CD4-positive, alpha-beta T cell treated with Interleukin-17A for 4 hours (primary cell): Measurements from ENCODE around the gene MROH8.
"Not testable (repeated sequence)": the region's sequence is repeated elsewhere in the genome, so short reads cannot be mapped to it uniquely, and the experiment has no call there.

ENCODE experiments used
- DNase-seq: peaks from one replicate; pipeline ENCODE4 v3.0.0-alpha.2; 2020; ENCODE audit warnings: mixed read lengths

Gene MROH8

GRCh38 chr20:37077009-37077408 lies 102.3 kb downstream of the MROH8 start:
- no peak for DNase-seq

GRCh38 chr20:37075932-37076685 lies 103.2 kb downstream of the MROH8 start:
- no peak for DNase-seq

- DNase-seq: no peak
These were observed 106.8 kb downstream of the MROH8 start for GRCh38 chr20:37072293-37073196.

GRCh38 chr20:37071481-37071911 lies 107.9 kb downstream of the MROH8 start:
- DNase-seq: peak; percentile 64

GRCh38 chr20:37069563-37069962 lies 109.8 kb downstream of the MROH8 start:
- DNase-seq: not testable (repeated sequence)

GRCh38 chr20:37066168-37066567 lies 113.2 kb downstream of the MROH8 start:
- DNase-seq: no peak

- no peak for DNase-seq
These were observed 124.1 kb downstream of the MROH8 start for GRCh38 chr20:37055276-37055675.

GRCh38 chr20:37053230-37053950 lies 126.0 kb downstream of the MROH8 start:
- DNase-seq: no peak
